Sigmoid colon (tissue), 4 donors: Measurements from ENCODE around the gene CNKSR3.

ENCODE experiments used
- CTCF ChIP-seq, 4 experiments: fragments of 450-650 bp in 3 of 4; fragments of 200-600 bp in 1 of 4; IDR thresholded peaks; one replicate each; pipeline ENCODE4 v1.5.1; 2016 to 2019; ENCODE audit warnings: antibody characterized with exemption in 4 of 4, mild to moderate bottlenecking in 3 of 4, moderate library complexity in 2 of 4
- EP300 ChIP-seq, 4 donors: sonication (generic); formaldehyde crosslinking; IDR thresholded peaks; one replicate each; pipeline ENCODE4 v1.6.1; 2017; ENCODE audit warnings: antibody characterized with exemption in 4 of 4
- POLR2A ChIP-seq, 2 donors: fragments of 450-650 bp; IDR thresholded peaks; one replicate each; pipeline ENCODE4 v1.6.1; 2016; ENCODE audit warnings: antibody characterized with exemption in 2 of 2, mild to moderate bottlenecking in 2 of 2, moderate library complexity in 2 of 2

- no peak for TF ChIP-seq POLR2A (IDR thresholded peaks at IDR 0.05)
- peak in 2 of 4 experiments; percentile 11 to 28 for TF ChIP-seq CTCF (IDR thresholded peaks at IDR 0.05)
- TF ChIP-seq EP300 (IDR thresholded peaks at IDR 0.05): no peak
Observed at GRCh38 chr6:154500769-154501577, 9.5 kb downstream of the CNKSR3 start.
